ENCODE measurements around the gene LCN2.

GRCh38 chr9:128124451-128124850, 24.8 kb upstream of the LCN2 start:
- TF ChIP-seq FOXK1 (CRISPR knock-in tag; IDR thresholded peaks at IDR 0.05; ENCODE audit: borderline replicate concordance) (no peak), CEBPB (tag; IDR thresholded peaks at IDR 0.05) (no peak), ZNF140 (CRISPR knock-in tag; IDR thresholded peaks at IDR 0.05) (no peak), GTF2E2 (tag; IDR thresholded peaks at IDR 0.05) (no peak), ZBTB40 (IDR thresholded peaks at IDR 0.05) (no peak), ZBTB40 (CRISPR knock-in tag; IDR thresholded peaks at IDR 0.05) (no peak), CTCF (IDR thresholded peaks at IDR 0.05 in 2 of 3, conservative IDR thresholded peaks at IDR 0.05 in 1 of 3; ENCODE audit: insufficient read depth in 2 of 3, low read depth in 1 of 3, low read length in 3 of 3) (no peak), SIN3A (IDR thresholded peaks at IDR 0.05; ENCODE audit: borderline replicate concordance in 2 of 2, control insufficient read depth in 1 of 2, low read depth in 2 of 2, low read length in 2 of 2) (no peak), TCF7 (IDR thresholded peaks at IDR 0.05; ENCODE audit: borderline replicate concordance) (no peak), TRIM28 (IDR thresholded peaks at IDR 0.05) (no peak), TAF1 (IDR thresholded peaks at IDR 0.05; ENCODE audit: control insufficient read depth, extremely low read depth, insufficient read depth, low read length, severe bottlenecking) (no peak)
